Karpas-422 (cell line): ENCODE measurements around the gene RALGAPA2. TPM values are rescaled to one million over a fixed set of nuclear protein-coding genes. Genes with fewer than 3 reads are reported as not detected.

Source experiments
- DNase-seq: peaks from one replicate; pipeline ENCODE4 v3.0.0-alpha.2; 2015
- H2AFZ ChIP-seq: fragments of 200-600 bp; sonication (generic); 2 replicates; pipeline ENCODE4 v1.6.1; 2014; ENCODE audit warnings: antibody characterized with exemption, low read length, mixed read lengths
- H3K27ac ChIP-seq: fragments of 200-600 bp; sonication (generic); 2 replicates; pipeline ENCODE4 v1.5.1; 2014; ENCODE audit warnings: mild to moderate bottlenecking, low read length, moderate library complexity
- H3K27me3 ChIP-seq: fragments of 200-600 bp; sonication (generic); 2 replicates; pipeline ENCODE4 v1.6.1; 2014; ENCODE audit warnings: low read length, mixed read lengths
- H3K36me3 ChIP-seq: fragments of 200-600 bp; sonication (generic); 2 replicates; pipeline ENCODE4 v1.6.1; 2014; ENCODE audit warnings: low read length, mixed read lengths; ENCODE audit not compliant: insufficient read depth
- H3K4me1 ChIP-seq: fragments of 200-600 bp; sonication (generic); 2 replicates; pipeline ENCODE4 v1.6.1; 2014; ENCODE audit warnings: mild to moderate bottlenecking, low read length, mixed read lengths
- H3K4me2 ChIP-seq: fragments of 200-600 bp; sonication (generic); 2 replicates; pipeline ENCODE4 v1.6.1; 2014; ENCODE audit warnings: low read length, low read depth, mild to moderate bottlenecking; ENCODE audit not compliant: poor library complexity, severe bottlenecking
- H3K4me3 ChIP-seq: fragments of 200-600 bp; sonication (generic); 2 replicates; pipeline ENCODE4 v1.5.1; 2014; ENCODE audit warnings: mild to moderate bottlenecking, antibody characterized with exemption, low read length, mixed read lengths
- H3K79me2 ChIP-seq: fragments of 200-600 bp; sonication (generic); 2 replicates; pipeline ENCODE4 v1.6.1; 2014; ENCODE audit warnings: mild to moderate bottlenecking, low read length, mixed read lengths
- H3K9ac ChIP-seq: fragments of 200-600 bp; sonication (generic); 2 replicates; pipeline ENCODE4 v1.6.0; 2014; ENCODE audit warnings: low read length
- H3K9me2 ChIP-seq: fragments of 200-600 bp; sonication (generic), shearing (Covaris generic); replicated peaks from 2 replicates; pipeline ENCODE4 v1.6.0; 2014; ENCODE audit warnings: mild to moderate bottlenecking, low read length, moderate library complexity; ENCODE audit not compliant: insufficient read depth
- H3K9me3 ChIP-seq: fragments of 300-700, 200-600 bp; sonication (generic); 2 replicates; pipeline ENCODE4 v1.6.1; 2014; ENCODE audit warnings: low read length, mixed read lengths
- H4K20me1 ChIP-seq: fragments of 200-600 bp; sonication (generic); 2 replicates; pipeline ENCODE4 v1.6.1; 2014; ENCODE audit warnings: mild to moderate bottlenecking, antibody characterized with exemption, low read length, low read depth; ENCODE audit not compliant: insufficient read depth
- total RNA-seq: library from RNA; depleted of rRNA; stranded (reverse); fragments of >200 nt; shearing (Covaris generic); gene quantifications from 2 replicates; pipeline ENCODE4 v1.2.3, GENCODE V29; 2014; ENCODE audit warnings: low replicate concordance; rRNA removed

The RALGAPA2 gene
- total RNA-seq: 6.3 and 6.5 TPM in 2 replicates

GRCh38 chr20:20712474-20713243 is at the start of gene RALGAPA2:
TSS of gene RALGAPA2 (minus strand) at chr20:20712644. CDS start at chr20:20712480, 164 bp downstream.
- H3K79me2 ChIP-seq: no peaks in the 10 kb centered on the region
- peak; percentile 98 for DNase-seq
- H3K27me3 ChIP-seq: no peaks in the 10 kb centered on the region
- no peak within 1 kb of the TSS for H3K27ac ChIP-seq
- H3K9ac ChIP-seq: peak within 1 kb of the TSS; percentile 83
- H3K4me3 ChIP-seq: peak within 1 kb of the TSS; percentile 78
- peak within 1 kb of the TSS; percentile 81 for H3K4me2 ChIP-seq
- peak within 1 kb of the TSS; percentile 99 for H2AFZ ChIP-seq
- no peaks in the 10 kb centered on the region for H4K20me1 ChIP-seq
- H3K9me3 ChIP-seq: no peaks in the 10 kb centered on the region
- no peaks in the 10 kb centered on the region for H3K36me3 ChIP-seq
- H3K4me1 ChIP-seq: peaks cover 23% of the 10 kb centered on the region
- no peaks in the 10 kb centered on the region for H3K9me2 ChIP-seq

- Histone ChIP-seq H3K27ac (no peak overlapping the region), H3K4me3 (no peak overlapping the region), H3K9ac (no peak overlapping the region), H3K9me3 (no peaks in the 10 kb centered on the region), H3K4me1 (no peaks in the 10 kb centered on the region), H2AFZ (no peak overlapping the region), H3K9me2 (no peaks in the 10 kb centered on the region), H3K4me2 (no peak overlapping the region), H3K27me3 (no peaks in the 10 kb centered on the region), H4K20me1 (no peaks in the 10 kb centered on the region), H3K36me3 (no peaks in the 10 kb centered on the region), H3K79me2 (no peaks in the 10 kb centered on the region)
- DNase-seq: no peak
Measured at GRCh38 chr20:20761301-20761700, 48.9 kb upstream of the RALGAPA2 start.

GRCh38 chr20:20759132-20759531 is 46.7 kb upstream of the RALGAPA2 start:
- DNase-seq: no peak
- Histone ChIP-seq H2AFZ (no peak overlapping the region), H3K36me3 (no peaks in the 10 kb centered on the region), H3K4me2 (no peak overlapping the region), H3K9ac (no peak overlapping the region), H3K79me2 (no peaks in the 10 kb centered on the region), H3K4me3 (no peak overlapping the region), H3K9me2 (no peaks in the 10 kb centered on the region), H3K27ac (no peak overlapping the region), H4K20me1 (no peaks in the 10 kb centered on the region), H3K27me3 (no peaks in the 10 kb centered on the region), H3K9me3 (no peaks in the 10 kb centered on the region), H3K4me1 (peaks cover 3% of the 10 kb centered on the region; the same call in 1 of the 2 replicates)

- Histone ChIP-seq H3K9ac (no peak overlapping the region), H3K4me2 (no peak overlapping the region), H3K79me2 (no peaks in the 10 kb centered on the region), H3K27ac (no peak overlapping the region), H3K36me3 (no peaks in the 10 kb centered on the region), H3K9me3 (no peaks in the 10 kb centered on the region), H3K27me3 (no peaks in the 10 kb centered on the region), H4K20me1 (no peaks in the 10 kb centered on the region), H3K9me2 (no peaks in the 10 kb centered on the region), H3K4me1 (peaks cover 3% of the 10 kb centered on the region; the same call in 1 of the 2 replicates), H2AFZ (no peak overlapping the region), H3K4me3 (no peak overlapping the region)
- DNase-seq: no peak
Measured at GRCh38 chr20:20755674-20756319, 43.4 kb upstream of the RALGAPA2 start.

- Histone ChIP-seq H4K20me1 (no peaks in the 10 kb centered on the region), H3K4me3 (no peak overlapping the region), H3K4me1 (peaks cover 3% of the 10 kb centered on the region; the same call in 1 of the 2 replicates), H3K4me2 (no peak overlapping the region), H3K36me3 (no peaks in the 10 kb centered on the region), H2AFZ (no peak overlapping the region), H3K9me3 (no peaks in the 10 kb centered on the region), H3K27ac (no peak overlapping the region), H3K9ac (no peak overlapping the region), H3K9me2 (no peaks in the 10 kb centered on the region), H3K27me3 (no peaks in the 10 kb centered on the region), H3K79me2 (no peaks in the 10 kb centered on the region)
- no peak for DNase-seq
Measured at GRCh38 chr20:20755231-20755630, 42.8 kb upstream of the RALGAPA2 start.

GRCh38 chr20:20754714-20755113 is 42.3 kb upstream of the RALGAPA2 start:
- Histone ChIP-seq H3K79me2 (no peaks in the 10 kb centered on the region), H3K4me1 (peaks cover 5% of the 10 kb centered on the region; the same call in 1 of the 2 replicates), H3K27me3 (no peaks in the 10 kb centered on the region), H3K4me2 (no peak overlapping the region), H4K20me1 (no peaks in the 10 kb centered on the region), H3K27ac (no peak overlapping the region), H3K4me3 (no peak overlapping the region), H3K9me3 (no peaks in the 10 kb centered on the region), H3K36me3 (no peaks in the 10 kb centered on the region), H3K9me2 (no peaks in the 10 kb centered on the region), H2AFZ (no peak overlapping the region), H3K9ac (no peak overlapping the region)
- DNase-seq: no peak

GRCh38 chr20:20752712-20753111 is 40.3 kb upstream of the RALGAPA2 start:
- H3K9me2 ChIP-seq: no peaks in the 10 kb centered on the region
- no peaks in the 10 kb centered on the region for H3K9me3 ChIP-seq
- H3K36me3 ChIP-seq: no peaks in the 10 kb centered on the region
- no peaks in the 10 kb centered on the region for H3K79me2 ChIP-seq
- no peak overlapping the region for H3K4me2 ChIP-seq
- DNase-seq: no peak
- no peaks in the 10 kb centered on the region for H4K20me1 ChIP-seq
- H3K9ac ChIP-seq: no peak overlapping the region
- H3K4me1 ChIP-seq: peaks cover 7% of the 10 kb centered on the region; the same call in 1 of the 2 replicates
- no peak overlapping the region for H2AFZ ChIP-seq
- H3K27me3 ChIP-seq: no peaks in the 10 kb centered on the region
- no peak overlapping the region for H3K27ac ChIP-seq
- no peak overlapping the region for H3K4me3 ChIP-seq

GRCh38 chr20:20747298-20747697 is 34.9 kb upstream of the RALGAPA2 start:
- Histone ChIP-seq H4K20me1 (no peaks in the 10 kb centered on the region), H3K9me3 (no peaks in the 10 kb centered on the region), H3K4me3 (no peak overlapping the region), H2AFZ (no peak overlapping the region), H3K79me2 (no peaks in the 10 kb centered on the region), H3K27me3 (no peaks in the 10 kb centered on the region), H3K27ac (no peak overlapping the region), H3K9ac (no peak overlapping the region), H3K36me3 (no peaks in the 10 kb centered on the region), H3K4me2 (no peak overlapping the region), H3K9me2 (no peaks in the 10 kb centered on the region), H3K4me1 (peaks cover 3% of the 10 kb centered on the region; the same call in 1 of the 2 replicates)
- no peak for DNase-seq
